Renal pelvis (tissue), 4 donors: ENCODE measurements around the gene PSMG2. TPM values are rescaled to one million over a fixed set of nuclear protein-coding genes. Genes with fewer than 3 reads are reported as not detected.
A peak's percentile ranks its signal among the peaks of the same experiment; 100 is the strongest.

Experiments used
- DNase-seq: peaks from one replicate; pipeline ENCODE4 v3.0.0-alpha.2; 2013
- polyA plus RNA-seq, 3 donors: library from polyadenylated mRNA; unstranded; fragments of 120-200 nt; gene quantifications; one replicate each; pipeline ENCODE4 v1.2.1, GENCODE V29; 2013; ENCODE audit not compliant: insufficient read length in 3 of 3

The PSMG2 gene
- polyA plus RNA-seq, 3 donors: 65.9 to 74.8 (median 67.5) TPM

DNA sequence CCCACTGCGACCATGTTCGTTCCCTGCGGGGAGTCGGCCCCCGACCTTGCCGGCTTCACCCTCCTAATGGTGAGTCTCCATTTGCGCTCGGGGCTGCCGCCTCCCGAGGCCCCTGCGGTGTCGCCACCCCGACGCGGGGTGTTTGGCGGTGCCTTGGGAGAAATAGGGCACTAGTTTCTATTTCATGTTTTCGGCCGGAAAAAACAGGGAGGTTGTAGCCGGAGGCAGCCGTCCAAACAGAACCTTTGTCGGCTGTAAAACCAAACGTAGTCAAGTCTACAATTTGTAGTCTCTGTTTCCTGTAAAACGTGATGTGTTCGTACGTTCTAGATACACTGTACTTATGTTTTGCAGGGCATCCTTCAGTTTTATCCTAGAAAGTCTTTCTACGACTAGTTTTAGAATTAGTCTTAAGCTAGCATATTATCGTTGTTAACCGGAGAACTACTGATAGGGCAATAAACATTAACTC is 290 bp downstream of the PSMG2 start:
- DNase-seq: no peak

DNA sequence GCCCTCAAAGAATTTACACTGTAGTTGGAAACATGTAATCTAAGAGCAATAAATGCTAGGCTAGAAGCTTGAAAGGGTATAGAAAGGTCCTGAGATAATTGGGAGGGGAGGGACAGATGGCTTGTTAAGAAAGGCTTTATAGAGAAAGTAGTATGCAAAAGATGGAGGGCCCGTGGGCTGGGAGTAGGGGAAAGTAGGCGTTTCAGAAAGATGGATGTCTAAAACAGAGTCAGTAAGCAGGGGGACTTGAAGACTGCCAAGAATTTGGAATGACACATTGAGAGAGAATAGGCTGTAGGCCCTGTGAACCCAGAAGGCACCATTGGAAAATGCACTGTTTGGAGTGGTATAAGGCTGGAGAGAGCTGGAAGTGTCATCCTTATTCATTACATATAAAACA is 822 bp downstream of the PSMG2 start:
- DNase-seq: no peak

DNA sequence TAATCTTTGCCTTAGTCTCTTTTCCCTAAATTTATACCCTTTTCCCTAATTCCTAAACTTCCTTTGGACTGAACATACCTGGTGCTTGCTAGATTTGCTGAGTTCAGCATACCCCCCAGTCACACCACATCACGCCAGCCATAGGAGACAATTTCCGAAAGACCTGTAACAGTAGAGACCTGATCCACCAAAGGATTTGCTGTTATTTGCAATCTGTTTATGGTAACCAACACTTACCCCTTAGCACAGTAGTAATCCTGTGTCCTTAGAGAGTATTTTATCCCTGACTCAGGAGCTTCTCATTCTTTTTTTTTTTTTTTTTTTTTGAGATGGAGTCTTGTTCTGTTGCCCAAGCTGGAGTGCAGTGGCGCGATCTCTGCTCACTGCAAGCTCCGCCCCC is 8.6 kb downstream of the PSMG2 start:
- no peak for DNase-seq

DNA sequence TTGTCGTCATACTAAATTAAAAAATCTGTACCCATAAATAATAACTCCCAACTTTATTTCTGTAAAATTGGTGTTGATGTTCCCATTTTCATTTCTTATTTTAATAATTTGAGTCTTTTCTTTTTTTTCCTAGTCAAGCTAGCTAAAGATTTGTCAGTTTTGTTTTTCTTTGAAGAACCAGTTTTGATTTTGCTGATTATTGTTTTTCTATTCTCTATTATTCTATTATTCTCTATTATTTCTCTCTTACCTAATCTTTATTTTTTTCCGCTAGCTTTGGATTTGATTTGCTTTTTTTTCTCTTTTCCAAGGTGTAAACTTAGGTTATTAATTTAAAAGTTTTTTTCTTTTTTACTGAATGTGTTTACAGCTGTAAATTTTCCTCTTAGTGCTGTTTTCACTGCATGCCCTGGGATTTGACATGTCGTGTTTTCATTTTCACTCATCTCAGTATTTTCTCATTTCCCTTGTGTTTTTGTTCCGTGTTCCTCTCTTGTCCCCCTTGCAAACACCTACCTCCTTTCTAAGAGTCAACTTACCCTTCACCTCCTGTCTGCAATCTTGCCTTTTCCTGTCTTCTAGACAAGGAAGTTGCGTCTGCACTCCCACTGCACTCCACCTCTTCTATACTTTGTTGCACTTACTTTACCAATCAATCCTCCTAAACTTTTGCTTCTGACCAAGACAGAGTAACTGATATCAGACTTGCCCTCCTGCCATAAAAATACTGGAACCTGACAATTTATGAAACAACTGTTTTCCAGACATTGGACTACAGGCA is 18.8 kb downstream of the PSMG2 start:
- DNase-seq: no peak

DNA sequence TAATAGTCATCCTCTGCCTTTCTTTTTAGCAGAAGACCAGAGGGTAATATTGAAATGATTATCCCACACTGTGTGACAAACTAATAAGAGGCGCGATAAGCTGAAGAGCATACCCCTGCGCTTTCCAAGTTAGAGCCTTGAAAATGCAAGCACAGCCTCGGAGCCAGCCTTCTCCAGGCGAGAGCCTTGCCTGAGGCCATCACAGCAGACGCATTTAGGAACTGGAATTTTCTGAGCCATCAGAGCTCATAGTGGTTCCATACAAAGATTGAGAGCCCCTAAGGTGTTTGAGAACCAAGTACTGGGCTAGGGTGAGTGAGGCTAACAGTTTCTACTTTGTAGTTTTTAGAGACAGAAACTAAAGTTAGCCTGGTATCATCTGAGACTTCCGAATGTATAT is 19.9 kb downstream of the PSMG2 start:
- DNase-seq: no peak

DNA sequence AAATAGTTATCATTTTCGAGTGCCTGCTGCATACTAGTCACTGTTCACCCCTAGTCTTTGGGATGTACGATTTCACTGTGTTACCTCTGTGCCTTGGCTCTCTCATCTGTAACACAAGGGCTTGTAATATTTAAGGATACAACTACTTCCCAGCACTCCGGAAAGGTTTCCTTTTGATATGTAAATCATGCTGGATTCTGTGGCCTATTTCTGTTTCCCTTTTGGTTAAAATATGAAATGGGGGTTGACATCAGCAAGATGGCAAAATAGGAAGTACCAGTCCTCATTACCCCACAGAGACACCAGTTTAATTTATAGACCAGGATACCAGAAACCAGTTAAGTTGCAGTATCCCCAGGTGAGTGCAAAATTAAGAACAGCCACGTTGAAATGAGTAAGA is 23.5 kb downstream of the PSMG2 start:
- DNase-seq: no peak

DNA sequence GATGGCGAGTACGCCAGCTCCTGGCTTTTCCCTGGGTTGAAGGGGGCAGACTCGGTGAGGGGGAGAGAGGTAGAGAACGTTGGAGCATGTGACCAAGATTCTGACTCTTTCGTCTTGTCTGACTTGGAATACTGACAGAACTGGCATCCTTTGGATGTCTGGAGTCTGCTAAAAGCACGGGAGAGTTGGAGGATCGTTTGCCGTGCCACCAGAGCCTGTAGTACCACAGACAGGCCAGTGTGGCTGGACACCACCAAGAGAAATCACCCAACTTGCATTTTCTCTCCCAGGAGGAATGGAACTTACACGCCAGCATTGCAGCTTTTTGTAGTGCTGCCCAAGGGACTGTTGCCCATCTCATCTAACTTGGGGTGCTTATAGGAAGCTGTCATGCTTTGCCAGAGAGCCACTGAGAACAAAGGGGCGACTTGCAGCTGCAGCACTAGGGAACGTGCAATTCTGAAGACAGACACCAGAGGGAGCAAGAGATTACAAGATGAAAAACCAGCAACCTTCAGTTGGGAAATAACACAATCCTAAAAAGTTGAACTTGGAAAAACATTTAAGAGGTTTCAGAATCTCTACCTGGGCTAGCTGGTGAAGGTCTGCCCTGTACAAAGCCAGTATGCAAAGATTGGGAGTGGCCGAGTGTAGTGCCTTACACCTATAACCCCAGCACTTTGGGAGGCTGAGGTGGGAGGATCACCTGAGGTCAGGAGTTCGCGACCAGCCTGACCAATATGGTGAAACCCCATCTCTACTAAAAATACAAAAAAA is 24.1 kb downstream of the PSMG2 start:
- DNase-seq: peak; percentile 75

DNA sequence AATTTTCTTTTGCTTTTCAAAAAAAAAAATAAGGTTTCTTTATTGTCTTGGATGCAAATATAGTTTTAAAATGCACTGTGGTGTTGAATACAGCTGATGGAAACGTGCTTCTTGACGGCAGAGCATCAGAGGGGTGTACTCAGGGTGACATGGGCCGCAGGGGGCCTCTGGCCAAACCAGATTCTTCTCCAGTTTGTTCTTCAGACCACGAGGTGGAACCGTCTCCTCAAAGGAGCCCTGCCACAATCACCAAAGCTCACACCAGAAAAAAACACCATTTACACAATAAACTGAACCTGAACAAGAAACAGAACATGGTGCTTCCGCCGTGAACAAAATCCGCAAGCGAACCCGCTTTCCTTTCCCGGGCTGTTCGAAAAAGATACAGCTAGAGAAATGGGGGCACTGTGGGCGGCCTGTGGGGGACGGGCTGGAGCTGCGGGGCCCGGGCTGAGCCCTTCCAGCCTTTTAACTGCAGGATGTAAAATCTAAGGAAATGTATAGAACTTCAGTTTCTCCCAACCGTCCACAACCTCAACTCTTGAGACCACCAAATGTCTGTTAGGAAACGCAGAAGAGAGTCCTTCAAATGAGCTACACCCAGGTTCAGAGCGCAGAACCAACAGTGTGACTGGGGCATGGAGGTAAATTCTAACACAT is 34.5 kb downstream of the PSMG2 start:
- DNase-seq: no peak

DNA sequence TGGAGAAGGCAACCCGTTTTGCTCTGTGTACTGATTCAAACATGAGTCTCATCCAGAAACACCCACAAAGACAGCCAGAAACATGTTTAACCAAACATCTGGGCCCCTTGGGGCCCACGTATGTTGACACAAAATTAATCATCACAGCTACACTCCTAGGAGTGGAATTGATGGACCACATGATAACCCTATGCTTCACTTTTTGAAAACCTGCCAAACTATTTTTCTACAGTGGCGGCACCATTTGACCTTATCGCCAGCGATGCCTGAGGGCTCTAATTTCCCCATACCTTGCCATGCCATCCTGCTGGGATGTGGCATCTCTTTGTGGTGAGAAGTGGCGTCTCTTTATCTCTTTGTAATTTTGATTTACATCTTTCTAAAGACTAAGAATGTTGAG is 38.5 kb downstream of the PSMG2 start:
- DNase-seq: no peak

DNA sequence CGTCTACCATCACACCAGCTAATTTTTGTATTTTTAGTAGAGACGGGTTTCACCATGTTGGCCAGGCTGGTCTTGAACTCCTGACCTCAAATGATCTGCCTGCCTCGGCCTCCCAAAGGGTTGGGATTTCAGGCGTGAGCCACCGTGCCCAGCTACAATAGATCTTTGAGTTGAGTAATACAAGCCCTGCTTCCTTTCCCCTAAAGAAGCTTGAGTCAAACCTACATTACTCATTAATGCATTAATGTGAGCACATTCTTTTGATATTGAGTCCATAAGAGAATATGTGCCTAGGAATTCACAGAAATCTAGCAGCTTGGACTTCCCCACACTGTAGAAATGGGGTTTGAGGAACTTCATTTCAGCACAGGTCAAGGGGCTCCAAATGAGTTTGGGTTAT is 39.6 kb downstream of the PSMG2 start:
- DNase-seq: no peak

DNA sequence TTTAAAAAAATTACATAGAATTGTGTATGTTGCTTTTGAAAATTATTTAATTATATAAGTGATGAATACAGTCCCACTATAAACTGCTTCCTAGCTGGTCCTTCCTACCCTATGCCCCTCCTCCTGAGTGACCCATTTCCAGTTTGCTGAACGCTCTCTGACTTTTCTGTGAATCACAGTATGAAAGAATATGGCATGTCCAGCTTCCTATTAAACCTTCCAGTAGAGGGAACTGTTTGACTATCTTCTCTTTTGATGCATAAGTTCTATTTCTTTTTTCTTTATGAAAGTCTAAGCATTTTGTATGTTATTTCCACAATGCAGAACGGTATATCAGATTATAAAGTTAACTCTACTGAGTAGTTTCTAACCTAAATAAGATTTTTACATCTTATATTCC is 41.3 kb downstream of the PSMG2 start:
- DNase-seq: peak; percentile 24

DNA sequence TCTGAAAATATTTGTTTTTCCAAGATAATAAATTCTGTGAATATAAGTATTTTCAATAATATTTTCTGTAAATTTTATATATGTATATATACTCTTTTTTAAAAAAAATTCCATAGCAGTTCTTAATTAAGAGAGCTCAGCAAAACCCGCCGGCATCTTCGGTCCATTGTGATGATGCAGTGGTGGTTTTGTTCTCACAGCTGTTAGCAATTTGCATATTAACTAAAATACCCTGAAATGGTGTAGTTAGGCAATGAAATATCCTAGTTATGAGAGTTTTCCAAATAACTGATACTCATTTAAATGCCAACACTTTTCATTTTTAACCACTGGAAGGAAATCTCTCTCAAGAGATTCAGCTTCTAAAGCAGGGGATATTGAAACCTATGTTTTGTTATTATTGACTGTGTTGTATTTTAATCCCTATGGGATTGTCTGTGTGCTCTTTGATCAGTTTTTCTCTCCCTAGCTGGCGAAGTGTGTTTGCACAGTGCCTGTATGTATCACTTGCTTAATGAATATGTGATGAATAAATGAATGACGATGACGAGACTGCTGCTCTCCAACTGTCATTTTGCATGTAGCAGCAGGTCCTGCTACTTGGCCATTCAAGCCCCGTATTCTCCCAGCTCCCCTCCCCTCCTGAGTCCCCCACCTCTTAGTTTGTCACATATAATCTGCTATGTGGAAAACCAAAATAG is 42.4 kb downstream of the PSMG2 start:
- DNase-seq: no peak

DNA sequence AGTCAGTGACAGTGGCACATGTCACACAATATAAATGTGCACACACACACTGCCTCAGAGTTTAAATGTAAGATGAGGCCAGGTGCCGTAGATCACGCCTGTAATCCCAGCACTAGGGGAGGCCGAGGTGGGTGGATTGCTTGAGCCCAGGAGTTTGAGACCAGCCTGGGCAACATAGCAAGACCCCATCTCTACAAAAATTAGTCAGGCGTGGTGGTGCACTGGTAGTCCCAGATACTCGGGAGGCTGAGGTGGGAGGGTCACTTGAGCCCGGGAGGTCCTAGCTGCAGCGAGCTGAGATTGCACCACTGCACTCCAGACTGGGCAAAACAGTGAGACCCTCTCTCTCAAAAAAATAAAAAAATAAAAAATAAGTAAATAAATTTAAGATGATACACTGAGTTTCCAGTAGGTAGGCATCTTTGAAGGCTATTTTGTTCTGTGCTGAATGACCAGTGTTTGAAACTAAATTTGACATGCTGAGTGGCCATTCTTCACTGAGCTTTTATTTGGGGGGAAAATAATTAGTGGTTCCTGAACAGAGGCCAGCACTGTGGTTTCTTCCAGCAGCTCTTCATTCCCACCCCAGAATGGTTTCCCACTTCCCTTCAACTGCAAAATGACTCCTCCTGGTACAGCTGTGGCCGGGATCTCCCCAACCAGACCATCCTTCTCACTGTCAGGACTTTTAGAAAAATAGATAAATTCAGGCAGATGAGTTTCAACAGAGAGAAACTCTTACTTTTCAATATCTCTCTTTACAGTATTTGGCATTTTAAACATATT is 44.9 kb downstream of the PSMG2 start:
- DNase-seq: no peak

DNA sequence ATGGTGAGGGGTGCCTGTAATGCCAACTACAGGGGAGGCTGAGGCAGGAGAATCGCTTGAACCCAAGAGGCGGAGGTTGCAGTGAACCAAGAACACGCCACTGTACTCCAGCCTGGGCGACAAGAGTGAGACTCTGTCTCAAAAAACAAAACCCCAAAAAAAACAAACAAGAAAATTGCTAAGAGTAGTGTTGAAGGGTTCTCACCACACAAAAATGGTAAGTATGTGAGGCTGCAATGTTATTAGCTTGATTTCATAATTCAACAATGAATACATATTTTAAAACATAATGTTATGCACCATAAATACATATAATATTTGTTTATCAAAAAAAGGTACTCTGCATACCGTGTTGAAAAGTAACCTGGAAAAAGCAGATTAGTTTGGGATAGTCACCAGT is 45.8 kb downstream of the PSMG2 start:
- no peak for DNase-seq

DNA sequence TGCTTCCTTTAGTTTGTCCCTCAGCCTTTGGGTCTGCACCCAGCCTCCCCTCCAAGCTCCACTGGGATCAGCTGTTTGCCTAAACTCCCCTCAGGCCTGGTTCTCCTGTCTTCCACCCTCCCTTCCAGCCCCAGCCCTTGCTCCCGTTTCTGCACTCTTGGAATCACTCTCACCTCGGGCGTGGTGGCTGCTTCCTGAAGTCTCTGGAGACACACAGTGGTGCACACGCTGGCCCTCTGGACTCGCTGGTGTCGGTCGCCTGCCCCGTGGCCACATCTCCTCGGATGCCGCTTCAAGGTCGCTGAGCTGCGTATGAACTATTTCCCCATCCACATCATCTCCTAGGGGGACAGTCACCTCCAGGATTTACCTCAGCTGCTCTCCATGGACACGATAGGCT is 46.3 kb downstream of the PSMG2 start:
- DNase-seq: no peak

DNA sequence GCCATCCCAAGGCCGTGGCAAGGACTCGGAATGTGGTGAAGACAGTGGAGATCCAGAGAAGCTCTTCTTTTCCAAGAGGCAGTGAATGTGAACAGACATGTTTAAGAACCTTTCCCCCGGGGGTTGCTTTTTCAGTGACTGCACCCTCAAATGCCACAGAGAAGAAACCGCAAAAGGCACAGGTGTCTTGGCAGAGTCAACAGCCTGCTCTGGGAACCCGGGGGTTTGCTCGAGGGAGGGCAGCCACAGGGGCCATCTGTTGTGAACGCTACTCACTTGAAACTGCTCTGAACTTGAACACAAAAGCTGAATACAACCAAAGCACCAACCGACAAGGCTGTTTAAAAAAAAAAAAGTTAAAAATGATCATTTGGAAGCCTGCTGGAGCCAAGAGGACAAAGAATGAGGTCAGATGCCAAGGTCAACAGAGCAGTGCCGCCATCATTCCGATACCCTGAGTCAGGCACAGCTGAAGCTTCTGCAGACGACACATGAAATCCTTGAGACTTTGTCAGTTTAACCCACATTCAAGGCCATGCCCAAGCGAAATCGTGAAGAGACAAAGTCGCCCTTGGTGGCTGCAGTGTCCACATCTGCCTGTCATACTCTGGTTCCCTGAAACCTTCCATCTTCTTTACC is 47.4 kb downstream of the PSMG2 start:
- no peak for DNase-seq

DNA sequence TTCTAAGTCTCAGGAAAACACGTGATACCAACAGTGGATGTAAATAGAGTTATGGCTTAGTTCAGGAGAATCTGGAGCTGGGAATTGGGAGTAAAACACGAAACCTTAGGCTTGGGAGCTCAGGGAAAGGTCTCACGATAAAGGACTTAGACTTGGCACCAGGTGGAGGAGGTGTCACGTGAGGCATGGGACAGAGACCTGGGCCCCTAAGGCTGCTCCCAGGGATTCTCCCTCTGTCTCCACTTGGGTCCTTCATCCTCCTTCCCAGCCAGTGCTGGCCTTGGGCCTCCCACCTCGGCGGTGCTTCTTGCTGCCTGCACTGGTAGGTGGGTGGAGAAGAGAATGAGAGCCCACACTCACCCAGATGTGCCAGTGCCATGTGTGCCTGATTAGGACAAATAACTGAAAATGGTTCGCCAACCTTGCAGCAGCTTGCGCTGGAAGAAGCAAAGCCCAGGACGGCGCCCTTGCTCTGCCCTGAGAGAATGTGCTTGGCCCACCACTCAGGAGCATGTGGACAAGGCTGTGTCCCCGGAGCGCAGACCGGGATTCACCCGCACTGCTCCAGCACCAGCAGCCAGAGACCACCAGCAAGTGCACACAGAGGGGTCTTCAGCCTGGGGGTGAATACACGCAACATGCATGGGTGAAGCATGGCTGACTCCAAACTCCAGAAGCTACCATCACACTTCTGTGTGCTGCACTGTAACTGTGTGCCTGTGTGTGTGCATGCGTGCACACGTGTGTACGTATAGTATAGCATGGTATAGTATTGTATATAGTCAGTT is 48.1 kb downstream of the PSMG2 start:
- no peak for DNase-seq

DNA sequence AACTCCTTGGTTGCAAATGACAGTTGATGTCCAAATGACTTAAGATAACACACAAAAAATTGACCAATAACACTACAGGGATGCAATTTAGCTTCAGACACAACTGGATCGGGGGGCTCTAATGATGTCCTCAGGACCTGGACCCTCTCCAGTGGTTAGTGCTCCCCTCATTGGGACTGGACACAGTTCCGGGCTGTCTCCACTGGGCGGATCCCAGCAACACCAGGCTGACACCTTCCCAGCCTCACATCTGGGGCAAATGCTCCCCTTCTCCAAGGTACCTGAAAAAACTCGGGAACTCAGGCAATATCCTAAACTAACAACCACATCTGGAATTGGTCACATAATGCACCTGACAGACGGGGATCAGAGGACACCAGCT is 48.7 kb downstream of the PSMG2 start:
- DNase-seq: no peak

DNA sequence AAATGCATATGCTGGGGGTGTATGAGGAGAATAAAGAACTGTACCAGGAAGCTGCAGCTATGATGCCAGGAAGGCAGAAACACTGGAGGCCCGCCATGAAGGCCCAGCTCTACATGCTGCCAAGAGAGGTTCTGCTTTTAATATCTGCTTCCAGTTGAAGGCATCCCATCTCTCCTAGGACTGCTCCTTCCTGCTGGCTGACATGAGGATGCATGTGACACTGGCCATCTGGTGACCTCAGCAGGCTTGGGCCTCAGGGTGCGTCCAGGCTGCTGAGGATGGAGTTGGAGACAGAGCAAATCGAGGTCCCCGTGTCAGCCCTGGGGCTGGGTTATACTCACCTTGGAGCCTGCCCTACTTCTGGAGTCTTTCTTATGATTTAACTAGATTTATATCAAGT is 49.0 kb downstream of the PSMG2 start:
- DNase-seq: no peak

DNA sequence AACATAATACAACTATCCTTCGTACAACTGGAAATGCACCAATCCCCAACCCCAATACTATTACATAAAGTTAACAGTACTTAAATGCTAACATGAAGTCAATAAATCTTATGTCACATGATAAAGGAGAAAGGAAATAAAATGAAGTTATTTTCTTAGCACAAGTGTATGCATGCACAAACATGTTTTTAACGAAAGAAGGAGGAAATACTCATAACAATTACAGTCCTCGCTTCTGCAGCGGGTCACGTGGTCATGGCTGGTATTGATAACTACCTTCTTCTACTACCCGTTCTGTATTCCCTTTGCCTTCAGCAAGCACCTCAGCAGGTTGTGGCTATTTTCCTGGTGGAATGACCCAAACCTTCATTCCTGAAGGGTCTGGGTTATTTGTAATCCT is 51.7 kb downstream of the PSMG2 start:
- DNase-seq: no peak
